Measurements from ENCODE around the gene TRIOBP. TPM values are rescaled to one million over a fixed set of nuclear protein-coding genes. Genes with fewer than 3 reads are reported as not detected.
A peak's percentile ranks its signal among the peaks of the same experiment; 100 is the strongest.

Gene TRIOBP
- total RNA-seq, 1 donor from 2014 or later = 68.9 TPM

GRCh38 chr22:37750596-37751162, 53.8 kb downstream of the TRIOBP start:
- Histone ChIP-seq H3K36me3 (ENCODE audit: control insufficient read depth, insufficient read depth, low read length) (peaks cover 2% of the 10 kb centered on the region), H3K27me3 (ENCODE audit: control insufficient read depth, insufficient read depth, low read length) (no peaks in the 10 kb centered on the region), H3K4me3 (ENCODE audit: low read depth, low read length) (no peak overlapping the region)
- no peak for DNase-seq (ENCODE audit: low read depth)
- TF ChIP-seq, protein P1, sequence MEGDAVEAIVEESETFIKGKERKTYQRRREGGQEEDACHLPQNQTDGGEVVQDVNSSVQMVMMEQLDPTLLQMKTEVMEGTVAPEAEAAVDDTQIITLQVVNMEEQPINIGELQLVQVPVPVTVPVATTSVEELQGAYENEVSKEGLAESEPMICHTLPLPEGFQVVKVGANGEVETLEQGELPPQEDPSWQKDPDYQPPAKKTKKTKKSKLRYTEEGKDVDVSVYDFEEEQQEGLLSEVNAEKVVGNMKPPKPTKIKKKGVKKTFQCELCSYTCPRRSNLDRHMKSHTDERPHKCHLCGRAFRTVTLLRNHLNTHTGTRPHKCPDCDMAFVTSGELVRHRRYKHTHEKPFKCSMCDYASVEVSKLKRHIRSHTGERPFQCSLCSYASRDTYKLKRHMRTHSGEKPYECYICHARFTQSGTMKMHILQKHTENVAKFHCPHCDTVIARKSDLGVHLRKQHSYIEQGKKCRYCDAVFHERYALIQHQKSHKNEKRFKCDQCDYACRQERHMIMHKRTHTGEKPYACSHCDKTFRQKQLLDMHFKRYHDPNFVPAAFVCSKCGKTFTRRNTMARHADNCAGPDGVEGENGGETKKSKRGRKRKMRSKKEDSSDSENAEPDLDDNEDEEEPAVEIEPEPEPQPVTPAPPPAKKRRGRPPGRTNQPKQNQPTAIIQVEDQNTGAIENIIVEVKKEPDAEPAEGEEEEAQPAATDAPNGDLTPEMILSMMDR (IDR thresholded peaks at IDR 0.05; ENCODE audit: insufficient read depth, low read length, poor library complexity, severe bottlenecking) = no peak

DNA sequence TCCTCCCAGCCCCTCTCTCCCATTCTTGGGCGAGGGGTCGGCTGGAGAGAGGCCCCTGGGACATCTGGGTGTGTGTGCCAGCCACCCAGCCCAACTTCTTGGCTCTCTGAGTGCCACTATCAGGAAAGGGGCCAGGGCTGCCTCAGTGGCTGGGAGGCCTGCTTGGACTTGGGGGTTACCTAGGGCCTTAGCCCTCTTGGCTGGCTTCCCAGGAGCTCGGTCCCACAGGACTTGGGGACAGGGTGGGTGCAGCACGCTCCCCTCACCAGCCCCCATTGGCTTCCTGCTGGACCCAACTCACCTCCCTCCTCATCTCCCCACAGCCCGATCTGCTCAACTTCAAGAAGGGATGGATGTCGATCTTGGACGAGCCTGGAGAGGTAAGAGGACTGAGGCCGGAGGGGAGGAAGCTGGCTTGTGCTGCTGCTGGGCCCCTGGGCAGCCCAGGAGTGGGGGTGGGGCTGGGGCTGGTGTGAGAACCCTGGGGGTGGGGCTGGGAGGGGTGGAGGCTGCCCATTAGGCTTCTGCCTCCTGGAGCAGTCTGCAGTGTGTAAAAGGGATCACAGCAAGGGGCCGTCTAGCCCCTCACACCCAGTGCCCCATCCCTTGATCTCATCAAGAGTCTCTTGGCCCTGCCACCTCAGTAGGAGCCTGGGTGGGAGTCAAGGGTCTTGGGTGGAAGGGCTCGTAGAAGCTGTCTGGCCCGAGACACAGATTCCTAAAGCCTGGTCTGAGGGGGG, 54.8 kb downstream of the TRIOBP start:
- Histone ChIP-seq H3K27me3 (ENCODE audit: control insufficient read depth, insufficient read depth, low read length) (no peaks in the 10 kb centered on the region), H3K36me3 (ENCODE audit: control insufficient read depth, insufficient read depth, low read length) (peaks cover 2% of the 10 kb centered on the region), H3K4me3 (ENCODE audit: low read depth, low read length) (no peak overlapping the region)
- TF ChIP-seq, protein P1 (IDR thresholded peaks at IDR 0.05; ENCODE audit: insufficient read depth, low read length, poor library complexity, severe bottlenecking) = no peak
- no peak for DNase-seq (ENCODE audit: low read depth)

DNA sequence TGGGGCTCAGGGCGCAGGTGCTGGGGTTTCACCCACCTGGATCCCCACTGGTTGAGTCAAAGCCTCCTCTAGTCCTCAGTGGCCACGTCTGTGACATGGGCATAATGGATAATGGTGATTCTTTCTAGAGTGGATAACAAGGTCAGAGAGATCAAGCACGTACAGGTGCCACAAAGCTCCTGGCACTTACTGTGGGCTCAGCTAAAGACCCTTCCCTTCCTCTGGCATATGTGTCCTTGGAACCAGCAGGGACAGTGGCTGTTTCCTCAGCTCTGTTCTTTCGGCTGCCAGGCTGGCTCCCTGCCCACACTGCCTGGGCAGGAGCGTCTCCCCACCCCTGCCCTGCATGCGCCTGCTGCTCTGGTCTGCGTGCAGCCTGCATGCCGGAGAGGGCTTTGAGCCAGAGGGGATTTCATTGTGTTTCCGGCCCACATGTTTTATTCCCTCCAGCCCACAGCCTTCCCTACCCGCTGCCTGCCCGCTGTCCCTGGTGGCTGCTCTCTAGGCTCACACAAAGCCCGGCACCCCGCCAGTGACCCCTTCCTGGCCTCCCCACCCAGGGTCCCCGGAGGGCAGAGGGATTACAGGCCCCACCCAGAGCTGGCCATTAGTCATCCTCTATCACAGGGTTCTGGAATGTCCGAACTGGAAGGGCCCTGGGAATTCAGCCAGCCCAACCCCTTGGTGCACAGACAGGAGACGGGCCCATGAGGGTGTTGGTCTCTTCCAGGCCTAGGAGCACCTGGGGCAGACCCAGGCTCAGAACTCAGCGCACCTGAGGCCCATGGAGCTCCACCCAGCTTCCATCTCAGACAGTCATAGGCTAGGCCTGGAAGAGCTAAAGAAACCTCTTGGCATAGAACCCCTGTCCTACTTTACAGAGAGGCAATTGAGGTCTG, 55.6 kb downstream of the TRIOBP start:
- peaks cover 3% of the 10 kb centered on the region for H3K36me3 ChIP-seq (ENCODE audit: control insufficient read depth, insufficient read depth, low read length)
- no peak overlapping the region for H3K4me3 ChIP-seq (ENCODE audit: low read depth, low read length)
- DNase-seq (ENCODE audit: low read depth) = peak; percentile 63
- no peaks in the 10 kb centered on the region for H3K27me3 ChIP-seq (ENCODE audit: control insufficient read depth, insufficient read depth, low read length)
- TF ChIP-seq, protein P1 (IDR thresholded peaks at IDR 0.05; ENCODE audit: insufficient read depth, low read length, poor library complexity, severe bottlenecking) = peak; percentile 18

GRCh38 chr22:37753746-37754145, 56.9 kb downstream of the TRIOBP start:
- no peak overlapping the region for H3K4me3 ChIP-seq (ENCODE audit: low read depth, low read length)
- DNase-seq (ENCODE audit: low read depth) = no peak
- TF ChIP-seq, protein P1 (IDR thresholded peaks at IDR 0.05; ENCODE audit: insufficient read depth, low read length, poor library complexity, severe bottlenecking) = no peak
- peaks cover 3% of the 10 kb centered on the region for H3K36me3 ChIP-seq (ENCODE audit: control insufficient read depth, insufficient read depth, low read length)
- no peaks in the 10 kb centered on the region for H3K27me3 ChIP-seq (ENCODE audit: control insufficient read depth, insufficient read depth, low read length)

- peaks cover 4% of the 10 kb centered on the region for H3K36me3 ChIP-seq (ENCODE audit: control insufficient read depth, insufficient read depth, low read length)
- DNase-seq (ENCODE audit: low read depth) = no peak
- no peaks in the 10 kb centered on the region for H3K27me3 ChIP-seq (ENCODE audit: control insufficient read depth, insufficient read depth, low read length)
- TF ChIP-seq, protein P1 (IDR thresholded peaks at IDR 0.05; ENCODE audit: insufficient read depth, low read length, poor library complexity, severe bottlenecking) = no peak
- no peak overlapping the region for H3K4me3 ChIP-seq (ENCODE audit: low read depth, low read length)
Observed at GRCh38 chr22:37757663-37758062, 60.8 kb downstream of the TRIOBP start.

Measured in kidney epithelial cell (primary cell).